NCI-H1417 treated with DMSO at 0.1 percent for 48 hours (cell line): ENCODE data around the gene ZBTB42.

Experiments used
- DNase-seq: peaks from one replicate; lab custom pipeline; 2025; lab: John Stamatoyannopoulos, UW

Gene ZBTB42

DNA sequence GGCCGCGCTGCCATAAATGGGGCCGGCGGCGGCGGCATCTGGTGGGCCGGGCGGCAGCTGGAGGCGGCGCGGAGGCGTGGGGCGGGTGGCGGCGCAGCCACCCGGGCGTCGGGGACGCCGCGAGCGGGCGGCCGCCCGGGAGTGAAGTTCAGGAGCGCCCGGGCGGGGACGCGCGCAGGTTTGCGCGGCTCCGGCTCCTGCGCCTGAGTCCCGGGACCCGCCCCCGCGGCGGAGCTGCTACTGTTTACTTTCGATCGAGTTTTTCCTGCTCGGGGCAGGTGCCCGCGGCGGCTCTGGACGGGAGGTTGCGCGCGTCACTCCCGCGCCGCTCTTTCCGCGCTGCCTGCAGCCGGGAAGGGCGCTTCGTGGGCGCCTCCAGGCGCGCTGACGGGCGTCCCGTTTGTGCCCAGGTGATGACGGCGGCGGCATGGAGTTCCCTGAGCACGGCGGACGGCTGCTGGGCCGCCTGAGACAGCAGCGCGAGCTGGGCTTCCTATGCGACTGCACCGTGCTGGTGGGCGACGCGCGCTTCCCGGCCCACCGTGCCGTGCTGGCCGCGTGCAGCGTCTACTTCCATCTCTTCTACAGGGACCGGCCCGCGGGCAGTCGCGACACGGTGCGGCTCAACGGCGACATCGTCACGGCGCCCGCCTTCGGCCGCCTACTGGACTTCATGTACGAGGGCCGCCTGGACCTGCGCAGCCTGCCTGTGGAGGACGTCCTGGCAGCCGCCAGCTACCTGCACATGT lies at the start of gene ZBTB42:
TSS of gene ZBTB42 (plus strand) at position 331 of the 749 bp plus-strand sequence. CDS start at position 428, 97 bp downstream.
- DNase-seq = no peak

- DNase-seq = no peak
Measured at GRCh38 chr14:104751539-104752422, 49.1 kb upstream of the ZBTB42 start.

- DNase-seq = no peak
Measured at GRCh38 chr14:104752423-104752734, 48.5 kb upstream of the ZBTB42 start.

- DNase-seq = peak; percentile 99
Measured at GRCh38 chr14:104752735-104753527, 48.0 kb upstream of the ZBTB42 start, which contains the start of gene SIVA1. TSS of gene SIVA1 (plus strand) at chr14:104753147. CDS start at chr14:104753202, 55 bp downstream.

GRCh38 chr14:104753528-104754212 lies 47.2 kb upstream of the ZBTB42 start:
- no peak for DNase-seq

GRCh38 chr14:104754213-104754851 lies 46.6 kb upstream of the ZBTB42 start:
- DNase-seq = no peak

- DNase-seq = no peak
Measured at GRCh38 chr14:104755621-104756020, 45.3 kb upstream of the ZBTB42 start.

DNA sequence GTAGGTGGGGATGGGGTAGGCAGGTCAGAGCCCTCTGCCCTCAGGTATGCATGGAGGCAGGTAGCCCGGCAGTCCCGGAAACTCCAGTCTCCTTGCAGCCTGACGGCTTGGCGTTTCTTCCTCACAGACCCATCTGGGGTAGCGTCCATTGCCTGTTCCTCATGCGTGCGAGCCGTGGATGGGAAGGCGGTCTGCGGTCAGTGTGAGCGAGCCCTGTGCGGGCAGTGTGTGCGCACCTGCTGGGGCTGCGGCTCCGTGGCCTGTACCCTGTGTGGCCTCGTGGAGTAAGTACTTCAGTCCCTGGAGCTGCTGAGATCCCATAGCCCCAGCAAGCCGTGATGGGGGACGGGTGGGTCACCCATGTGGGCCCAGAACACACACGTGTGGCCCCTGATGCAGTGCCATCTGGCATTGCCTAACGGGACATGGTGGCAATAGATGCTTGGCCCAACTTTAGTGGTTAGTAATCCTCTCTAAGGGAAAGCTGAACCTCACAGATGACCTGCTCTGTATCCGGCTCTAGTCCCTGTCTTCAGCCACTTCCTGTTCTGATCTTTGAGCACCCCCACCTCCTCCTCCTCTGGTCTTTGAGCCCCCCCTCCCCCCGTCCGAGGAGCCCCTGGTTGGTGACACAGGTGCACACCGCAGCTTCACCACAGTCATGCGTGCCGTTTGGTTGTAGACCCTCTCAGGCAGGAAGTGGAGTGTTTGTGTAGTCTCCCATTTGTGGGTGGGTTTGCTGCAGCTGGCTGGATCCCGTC lies 44.2 kb upstream of the ZBTB42 start:
- DNase-seq = no peak

GRCh38 chr14:104757238-104757585 lies 43.7 kb upstream of the ZBTB42 start:
- DNase-seq = no peak

DNA sequence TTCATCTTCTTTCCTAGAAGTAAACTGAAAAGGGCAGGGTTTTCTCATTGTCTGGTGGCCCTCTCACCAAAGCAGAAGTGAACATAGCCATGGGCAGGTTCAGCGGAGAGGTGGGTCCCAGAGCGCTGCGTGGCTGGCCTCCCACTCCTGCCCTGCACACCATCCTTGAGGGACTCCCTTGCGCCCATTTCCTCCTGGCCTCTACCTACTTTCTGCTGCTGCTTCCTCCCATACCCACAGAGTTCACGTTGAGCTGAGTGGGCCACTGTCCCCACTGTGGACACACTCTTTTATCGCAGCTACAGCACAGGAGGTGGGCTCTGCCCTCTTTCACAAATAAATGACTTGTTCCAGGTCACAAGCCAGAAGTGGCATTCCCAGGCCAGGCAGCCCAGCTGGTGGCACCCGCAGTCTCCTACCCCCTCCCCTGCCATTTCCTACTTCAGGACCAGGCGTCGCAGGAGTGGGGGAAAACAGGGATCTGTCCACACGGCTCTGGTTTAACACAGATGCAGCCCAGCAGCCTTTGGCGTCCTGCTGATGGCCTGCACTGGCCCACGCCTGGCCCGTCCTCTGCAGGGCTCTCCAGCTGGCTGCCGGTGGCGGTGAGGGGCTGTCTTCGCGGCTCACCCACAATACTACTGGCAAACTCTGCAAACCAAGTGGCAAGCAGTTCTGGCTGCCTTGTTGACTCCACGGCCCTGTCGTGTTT lies 43.1 kb upstream of the ZBTB42 start:
- no peak for DNase-seq

DNA sequence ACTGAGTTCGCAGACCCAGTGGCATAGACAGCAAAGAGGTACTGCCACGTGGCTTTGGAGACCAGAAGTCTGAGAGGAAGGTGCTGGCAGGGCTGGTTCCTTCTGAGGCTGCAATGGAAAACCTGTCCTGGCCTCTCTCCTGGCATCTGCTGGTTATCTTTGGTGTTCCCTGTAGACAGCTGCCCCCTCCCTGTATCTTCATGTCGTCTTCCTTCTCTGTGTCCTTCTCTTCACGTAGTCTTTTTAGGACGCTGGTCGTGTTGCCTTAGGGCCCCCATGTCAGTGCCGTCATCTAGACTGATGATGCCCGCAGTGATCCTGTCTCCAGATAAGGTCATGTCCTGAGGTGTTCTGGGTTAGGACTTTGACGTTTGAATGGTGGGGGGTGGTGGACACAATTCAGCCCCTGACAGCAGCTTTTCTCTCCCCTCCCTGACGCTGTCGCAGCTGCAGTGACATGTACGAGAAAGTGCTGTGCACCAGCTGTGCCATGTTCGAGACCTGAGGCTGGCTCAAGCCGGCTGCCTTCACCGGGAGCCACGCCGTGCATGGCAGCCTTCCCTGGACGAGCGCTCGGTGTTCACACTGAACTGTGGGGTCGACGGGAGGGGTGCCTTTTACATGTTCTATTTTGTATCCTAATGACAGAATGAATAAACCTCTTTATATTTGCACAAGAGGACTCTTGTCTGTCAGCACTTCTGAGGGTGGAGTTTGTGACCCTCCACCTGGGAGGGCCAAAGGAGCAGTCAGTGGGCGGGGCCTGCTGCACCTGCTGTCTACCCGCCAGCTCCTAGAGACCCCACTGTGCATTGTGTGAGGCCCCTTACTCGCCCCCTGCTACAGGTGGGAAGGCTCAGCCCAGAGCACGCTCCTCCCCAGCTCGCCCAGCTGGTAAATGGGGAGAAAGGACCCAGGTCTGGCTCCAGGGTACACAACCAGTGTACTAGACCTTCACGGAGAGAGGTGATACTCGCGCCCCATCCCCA lies 41.6 kb upstream of the ZBTB42 start:
- no peak for DNase-seq

- no peak for DNase-seq
Measured at GRCh38 chr14:104765517-104765916, 35.4 kb upstream of the ZBTB42 start.

DNA sequence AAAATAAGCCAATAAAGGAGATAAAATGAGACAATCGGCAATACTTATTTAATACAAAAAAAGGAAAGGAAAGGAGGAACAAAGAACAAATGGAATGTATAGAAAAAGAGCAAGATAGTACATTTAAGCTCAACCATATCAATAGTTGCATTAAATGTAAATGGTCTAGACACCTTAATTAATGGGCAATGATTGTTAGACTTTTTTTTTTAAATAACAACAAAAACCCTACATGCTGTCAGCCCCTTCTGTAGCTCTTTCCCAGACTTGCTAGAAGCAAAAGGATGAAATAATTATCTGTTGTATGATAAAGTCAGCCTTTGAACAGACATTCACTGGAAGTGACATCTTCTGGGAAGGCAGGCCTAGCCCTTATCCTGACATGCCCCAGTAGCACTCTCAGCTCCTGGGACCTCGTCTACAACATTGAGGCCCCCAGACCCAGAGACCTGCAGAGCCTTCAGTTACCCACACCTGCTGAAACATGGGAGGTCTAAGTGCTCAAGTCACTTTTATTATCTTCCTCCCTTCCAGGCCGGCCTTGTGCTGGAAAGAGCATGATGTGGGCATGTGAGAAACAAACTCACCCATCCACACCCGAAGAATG lies 34.5 kb upstream of the ZBTB42 start:
- DNase-seq = no peak

- no peak for DNase-seq
Measured at GRCh38 chr14:104766863-104767633, 33.9 kb upstream of the ZBTB42 start.

- DNase-seq = no peak
Measured at GRCh38 chr14:104767634-104767918, 33.3 kb upstream of the ZBTB42 start.

- no peak for DNase-seq
Measured at GRCh38 chr14:104768437-104769323, 32.2 kb upstream of the ZBTB42 start.
